HG02973 (cell line): Measurements from ENCODE around the gene SLC6A5.

Experiments
- ATAC-seq: cut with Tn5 transposase; IDR thresholded peaks from one replicate; pipeline ENCODE4 v1.9.1; 2021; ENCODE audit warnings: moderate library complexity; ENCODE audit not compliant: unreplicated experiment

Gene SLC6A5

GRCh38 chr11:20596205-20597153, 2.9 kb upstream of the SLC6A5 start:
- ATAC-seq, result no peak

GRCh38 chr11:20597154-20597679, 2.2 kb upstream of the SLC6A5 start:
- no peak for ATAC-seq

- ATAC-seq, result no peak
Observed at GRCh38 chr11:20597680-20598484, 1.5 kb upstream of the SLC6A5 start.

- ATAC-seq, result no peak
Observed at GRCh38 chr11:20598492-20598891, 916 bp upstream of the SLC6A5 start.

GRCh38 chr11:20600020-20600346, 575 bp downstream of the SLC6A5 start:
- ATAC-seq, result no peak

- no peak for ATAC-seq
Observed at GRCh38 chr11:20600551-20600950, 1.1 kb downstream of the SLC6A5 start.

- no peak for ATAC-seq
Observed at GRCh38 chr11:20601221-20601914, 2.0 kb downstream of the SLC6A5 start.

GRCh38 chr11:20604295-20604803, 4.9 kb downstream of the SLC6A5 start:
- ATAC-seq, result no peak

GRCh38 chr11:20604864-20605601, 5.6 kb downstream of the SLC6A5 start:
- no peak for ATAC-seq

- ATAC-seq, result no peak
Observed at GRCh38 chr11:20605602-20606091, 6.2 kb downstream of the SLC6A5 start.

- no peak for ATAC-seq
Observed at GRCh38 chr11:20608934-20609333, 9.5 kb downstream of the SLC6A5 start.

- ATAC-seq, result peak; percentile 96
Observed at GRCh38 chr11:20609727-20610707, 10.6 kb downstream of the SLC6A5 start.

- ATAC-seq, result no peak
Observed at GRCh38 chr11:20610825-20611224, 11.4 kb downstream of the SLC6A5 start.

GRCh38 chr11:20611445-20611844, 12.0 kb downstream of the SLC6A5 start:
- ATAC-seq, result no peak

GRCh38 chr11:20611892-20612291, 12.5 kb downstream of the SLC6A5 start:
- no peak for ATAC-seq

- no peak for ATAC-seq
Observed at GRCh38 chr11:20612416-20612815, 13.0 kb downstream of the SLC6A5 start.

GRCh38 chr11:20616920-20617319, 17.5 kb downstream of the SLC6A5 start:
- no peak for ATAC-seq

GRCh38 chr11:20617346-20618005, 18.1 kb downstream of the SLC6A5 start:
- ATAC-seq, result no peak
